Measurements from ENCODE around the gene TBC1D14.

DNA sequence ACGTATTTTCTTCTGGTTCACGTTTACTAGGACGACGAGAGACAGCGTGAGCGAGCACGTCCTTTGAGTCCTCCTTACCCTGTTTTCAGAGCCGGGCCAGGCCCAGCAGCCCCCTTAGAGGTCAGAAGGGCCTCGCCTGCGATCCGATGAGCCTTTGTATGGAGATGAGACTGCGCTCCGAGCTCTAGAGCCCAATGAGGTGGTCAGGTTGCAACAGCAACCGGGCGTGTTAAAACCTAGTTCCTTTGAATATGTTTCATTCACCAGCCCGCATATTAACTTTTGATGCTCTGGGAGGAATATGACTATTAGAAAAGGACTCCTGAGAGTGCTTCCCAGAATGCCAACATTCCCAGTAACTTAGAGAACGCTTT lies 77.9 kb downstream of the TBC1D14 start:
- TF ChIP-seq, protein P1, sequence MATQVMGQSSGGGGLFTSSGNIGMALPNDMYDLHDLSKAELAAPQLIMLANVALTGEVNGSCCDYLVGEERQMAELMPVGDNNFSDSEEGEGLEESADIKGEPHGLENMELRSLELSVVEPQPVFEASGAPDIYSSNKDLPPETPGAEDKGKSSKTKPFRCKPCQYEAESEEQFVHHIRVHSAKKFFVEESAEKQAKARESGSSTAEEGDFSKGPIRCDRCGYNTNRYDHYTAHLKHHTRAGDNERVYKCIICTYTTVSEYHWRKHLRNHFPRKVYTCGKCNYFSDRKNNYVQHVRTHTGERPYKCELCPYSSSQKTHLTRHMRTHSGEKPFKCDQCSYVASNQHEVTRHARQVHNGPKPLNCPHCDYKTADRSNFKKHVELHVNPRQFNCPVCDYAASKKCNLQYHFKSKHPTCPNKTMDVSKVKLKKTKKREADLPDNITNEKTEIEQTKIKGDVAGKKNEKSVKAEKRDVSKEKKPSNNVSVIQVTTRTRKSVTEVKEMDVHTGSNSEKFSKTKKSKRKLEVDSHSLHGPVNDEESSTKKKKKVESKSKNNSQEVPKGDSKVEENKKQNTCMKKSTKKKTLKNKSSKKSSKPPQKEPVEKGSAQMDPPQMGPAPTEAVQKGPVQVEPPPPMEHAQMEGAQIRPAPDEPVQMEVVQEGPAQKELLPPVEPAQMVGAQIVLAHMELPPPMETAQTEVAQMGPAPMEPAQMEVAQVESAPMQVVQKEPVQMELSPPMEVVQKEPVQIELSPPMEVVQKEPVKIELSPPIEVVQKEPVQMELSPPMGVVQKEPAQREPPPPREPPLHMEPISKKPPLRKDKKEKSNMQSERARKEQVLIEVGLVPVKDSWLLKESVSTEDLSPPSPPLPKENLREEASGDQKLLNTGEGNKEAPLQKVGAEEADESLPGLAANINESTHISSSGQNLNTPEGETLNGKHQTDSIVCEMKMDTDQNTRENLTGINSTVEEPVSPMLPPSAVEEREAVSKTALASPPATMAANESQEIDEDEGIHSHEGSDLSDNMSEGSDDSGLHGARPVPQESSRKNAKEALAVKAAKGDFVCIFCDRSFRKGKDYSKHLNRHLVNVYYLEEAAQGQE (IDR thresholded peaks at IDR 0.05; ENCODE audit: insufficient read depth in 1 of 2, low read depth in 2 of 2, low read length in 1 of 2): no peak
- TF ChIP-seq CTCF (IDR thresholded peaks at IDR 0.05): no peak
